A549 (cell line): ENCODE results near the gene TSPAN18.

Experiments used
- HOXA7 ChIP-seq: fragments of 250-450 bp; sonication (Bioruptor Pico); IDR thresholded peaks from 2 replicates; pipeline ENCODE4 v1.5.0; 2020; ENCODE audit warnings: mild to moderate bottlenecking, moderate library complexity
- MAZ ChIP-seq: fragments of 150-350 bp; IDR thresholded peaks from 2 replicates; pipeline ENCODE4 v1.6.1; 2014; ENCODE audit warnings: antibody characterized with exemption, low read depth, low read length, borderline replicate concordance
- MYC ChIP-seq: IDR thresholded peaks from 2 replicates; pipeline ENCODE4 v1.6.1; 2012; ENCODE audit warnings: mild to moderate bottlenecking, inconsistent platforms, low read length, improper control_type of control experiment, borderline replicate concordance
- POLR2A ChIP-seq: IDR thresholded peaks from 2 replicates; pipeline ENCODE4 v1.6.1; 2012; ENCODE audit warnings: mild to moderate bottlenecking, low read length
- RAD21 ChIP-seq, 2 experiments: fragments of >200 bp in 1 of 2; sonication (Bioruptor Twin) in 1 of 2; formaldehyde crosslinking in 1 of 2; IDR thresholded peaks in 1 of 2; conservative IDR thresholded peaks in 1 of 2; 2 replicates in 1 of 2; 3 replicates in 1 of 2; pipeline ENCODE4 v1.6.1; 2012 to 2018; ENCODE audit warnings: inconsistent platforms in 1 of 2
- RFX5 ChIP-seq: fragments of 450-650 bp; IDR thresholded peaks from 2 replicates; pipeline ENCODE4 v1.7.1; 2014; ENCODE audit warnings: antibody characterized with exemption, mild to moderate bottlenecking, moderate library complexity
- SMC3 ChIP-seq: fragments of >200 bp; sonication (Bioruptor Twin); formaldehyde crosslinking; IDR thresholded peaks from 3 replicates; pipeline ENCODE4 v1.6.1; 2018; ENCODE audit warnings: inconsistent platforms
- TF ChIP-seq, protein P1 (sequence below): fragments of >200 bp; sonication (Bioruptor Twin); formaldehyde crosslinking; IDR thresholded peaks from 3 replicates; pipeline ENCODE4 v1.5.1; 2016
- TF ChIP-seq, protein P2 (sequence below): fragments of 150-350 bp; IDR thresholded peaks from 2 replicates; pipeline ENCODE4 v1.6.1; 2014; ENCODE audit warnings: low read depth, mild to moderate bottlenecking, low read length
- TF ChIP-seq, protein P3 (sequence below): fragments of 250-450 bp; sonication (Bioruptor Pico); IDR thresholded peaks from 2 replicates; pipeline ENCODE4 v1.5.0; 2020; ENCODE audit warnings: low read depth, mild to moderate bottlenecking, moderate library complexity

DNA sequence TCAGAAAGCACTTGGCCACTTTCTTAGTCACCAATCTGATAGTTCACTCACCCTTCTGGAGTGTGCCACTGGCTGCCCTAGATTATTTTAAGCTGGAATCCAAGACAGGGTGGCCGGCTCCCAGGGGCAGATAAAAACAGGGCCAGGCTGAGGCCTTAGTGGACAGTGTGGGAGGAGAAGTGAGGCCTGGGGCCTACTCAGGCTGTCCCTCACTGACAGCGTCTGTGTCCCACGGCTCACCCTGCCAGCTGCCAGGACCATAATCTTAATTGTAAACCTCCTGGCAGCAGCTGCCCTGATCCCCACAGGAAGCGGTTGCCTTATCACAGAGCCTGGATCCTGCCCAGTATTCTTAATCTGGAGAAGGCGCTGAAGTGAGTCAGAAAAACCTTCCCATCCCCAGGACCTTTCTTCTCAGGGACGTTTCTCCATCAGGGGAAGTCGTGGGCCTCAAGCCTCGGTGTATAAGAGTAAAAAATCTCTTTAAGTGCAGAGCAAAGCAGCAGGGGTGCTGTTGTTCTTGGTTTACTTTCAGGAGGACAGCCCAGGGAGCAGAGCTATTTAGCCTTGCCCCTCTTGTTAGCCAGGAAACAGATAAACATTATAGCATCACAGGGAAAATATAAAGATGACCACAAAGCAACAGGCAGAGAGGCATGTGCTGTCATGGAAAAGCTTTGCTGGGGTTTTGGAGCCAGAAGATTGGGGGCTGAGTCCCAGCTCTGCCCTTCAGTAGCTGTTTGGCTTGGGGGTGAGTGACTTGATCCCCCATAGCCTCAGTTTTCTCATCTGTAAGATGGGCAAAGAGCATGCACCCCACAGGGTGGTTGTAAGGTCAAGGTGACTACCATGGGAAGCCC lies 39.6 kb downstream of the TSPAN18 start:
- TF ChIP-seq, protein P1, sequence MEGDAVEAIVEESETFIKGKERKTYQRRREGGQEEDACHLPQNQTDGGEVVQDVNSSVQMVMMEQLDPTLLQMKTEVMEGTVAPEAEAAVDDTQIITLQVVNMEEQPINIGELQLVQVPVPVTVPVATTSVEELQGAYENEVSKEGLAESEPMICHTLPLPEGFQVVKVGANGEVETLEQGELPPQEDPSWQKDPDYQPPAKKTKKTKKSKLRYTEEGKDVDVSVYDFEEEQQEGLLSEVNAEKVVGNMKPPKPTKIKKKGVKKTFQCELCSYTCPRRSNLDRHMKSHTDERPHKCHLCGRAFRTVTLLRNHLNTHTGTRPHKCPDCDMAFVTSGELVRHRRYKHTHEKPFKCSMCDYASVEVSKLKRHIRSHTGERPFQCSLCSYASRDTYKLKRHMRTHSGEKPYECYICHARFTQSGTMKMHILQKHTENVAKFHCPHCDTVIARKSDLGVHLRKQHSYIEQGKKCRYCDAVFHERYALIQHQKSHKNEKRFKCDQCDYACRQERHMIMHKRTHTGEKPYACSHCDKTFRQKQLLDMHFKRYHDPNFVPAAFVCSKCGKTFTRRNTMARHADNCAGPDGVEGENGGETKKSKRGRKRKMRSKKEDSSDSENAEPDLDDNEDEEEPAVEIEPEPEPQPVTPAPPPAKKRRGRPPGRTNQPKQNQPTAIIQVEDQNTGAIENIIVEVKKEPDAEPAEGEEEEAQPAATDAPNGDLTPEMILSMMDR = no peak
- TF ChIP-seq RFX5 (no peak), MYC (no peak), POLR2A (no peak), RAD21 (conservative IDR thresholded peaks at IDR 0.05 in 1 of 2, IDR thresholded peaks at IDR 0.05 in 1 of 2) (no peak), MAZ (no peak), HOXA7 (CRISPR knock-in tag) (no peak), SMC3 (no peak)
- TF ChIP-seq, protein P2, sequence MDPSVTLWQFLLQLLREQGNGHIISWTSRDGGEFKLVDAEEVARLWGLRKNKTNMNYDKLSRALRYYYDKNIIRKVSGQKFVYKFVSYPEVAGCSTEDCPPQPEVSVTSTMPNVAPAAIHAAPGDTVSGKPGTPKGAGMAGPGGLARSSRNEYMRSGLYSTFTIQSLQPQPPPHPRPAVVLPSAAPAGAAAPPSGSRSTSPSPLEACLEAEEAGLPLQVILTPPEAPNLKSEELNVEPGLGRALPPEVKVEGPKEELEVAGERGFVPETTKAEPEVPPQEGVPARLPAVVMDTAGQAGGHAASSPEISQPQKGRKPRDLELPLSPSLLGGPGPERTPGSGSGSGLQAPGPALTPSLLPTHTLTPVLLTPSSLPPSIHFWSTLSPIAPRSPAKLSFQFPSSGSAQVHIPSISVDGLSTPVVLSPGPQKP = no peak
- TF ChIP-seq, protein P3, sequence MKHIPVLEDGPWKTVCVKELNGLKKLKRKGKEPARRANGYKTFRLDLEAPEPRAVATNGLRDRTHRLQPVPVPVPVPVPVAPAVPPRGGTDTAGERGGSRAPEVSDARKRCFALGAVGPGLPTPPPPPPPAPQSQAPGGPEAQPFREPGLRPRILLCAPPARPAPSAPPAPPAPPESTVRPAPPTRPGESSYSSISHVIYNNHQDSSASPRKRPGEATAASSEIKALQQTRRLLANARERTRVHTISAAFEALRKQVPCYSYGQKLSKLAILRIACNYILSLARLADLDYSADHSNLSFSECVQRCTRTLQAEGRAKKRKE (CRISPR knock-in tag) = no peak
